Keratinocyte (primary cell): ENCODE results near the gene C19orf38.

Source experiments
- CTCF ChIP-seq, 3 experiments: IDR thresholded peaks in 1 of 3; conservative IDR thresholded peaks in 1 of 3; optimal IDR thresholded peaks in 1 of 3; 2 replicates in 2 of 3; 3 replicates in 1 of 3; pipeline versions ENCODE3 to v1.5.1; 2011; ENCODE audit warnings: low read length in 3 of 3, mild to moderate bottlenecking in 3 of 3, moderate library complexity in 2 of 3, control low read depth in 1 of 3, inconsistent platforms in 1 of 3; ENCODE audit not compliant: insufficient read depth in 2 of 3; ENCODE audit errors: extremely low read depth in 1 of 3
- EZH2 ChIP-seq: IDR thresholded peaks from one replicate; pipeline ENCODE4 v1.6.1; 2012; ENCODE audit warnings: inconsistent platforms, mild to moderate bottlenecking, low read length, moderate library complexity

GRCh38 chr19:10850631-10851030 lies 2.4 kb downstream of the C19orf38 start:
- TF ChIP-seq CTCF (optimal IDR thresholded peaks at IDR 0.05 in 1 of 3, IDR thresholded peaks at IDR 0.05 in 1 of 3, conservative IDR thresholded peaks at IDR 0.05 in 1 of 3; ENCODE audit: extremely low read depth in 1 of 3, insufficient read depth in 2 of 3, low read length in 3 of 3) (no peak), EZH2 (no peak)
